Occipital lobe (tissue), 2 donors: ENCODE data around the gene RAB29. TPM values are rescaled to one million over a fixed set of nuclear protein-coding genes. Genes with fewer than 3 reads are reported as not detected.
"Not testable (repeated sequence)": the region's sequence is repeated elsewhere in the genome, so short reads cannot be mapped to it uniquely, and the experiment has no call there.

Experiments
- DNase-seq: peaks from one replicate; lab custom pipeline; 2025; lab: John Stamatoyannopoulos, UW
- total RNA-seq: library from RNA; depleted of rRNA; stranded (reverse); fragments of >200 nt; gene quantifications from one replicate; pipeline ENCODE4 v1.2.3, GENCODE V29; 2014

RAB29 gene
- total RNA-seq = 11.7 TPM

- peak; percentile 83 for DNase-seq
Observed at GRCh38 chr1:205775015-205775716, at the start of gene RAB29. Gene RAB29 (minus strand): TSS chr1:205775482. CDS start chr1:205774956, 526 bp downstream.

GRCh38 chr1:205824180-205824579 is 48.9 kb upstream of the RAB29 start:
- no peak for DNase-seq

GRCh38 chr1:205823260-205823659 is 48.0 kb upstream of the RAB29 start:
- not testable (repeated sequence) for DNase-seq

- no peak for DNase-seq
Observed at GRCh38 chr1:205822397-205822796, 47.1 kb upstream of the RAB29 start.

- DNase-seq = no peak
Observed at GRCh38 chr1:205817988-205818387, 42.7 kb upstream of the RAB29 start.

DNA sequence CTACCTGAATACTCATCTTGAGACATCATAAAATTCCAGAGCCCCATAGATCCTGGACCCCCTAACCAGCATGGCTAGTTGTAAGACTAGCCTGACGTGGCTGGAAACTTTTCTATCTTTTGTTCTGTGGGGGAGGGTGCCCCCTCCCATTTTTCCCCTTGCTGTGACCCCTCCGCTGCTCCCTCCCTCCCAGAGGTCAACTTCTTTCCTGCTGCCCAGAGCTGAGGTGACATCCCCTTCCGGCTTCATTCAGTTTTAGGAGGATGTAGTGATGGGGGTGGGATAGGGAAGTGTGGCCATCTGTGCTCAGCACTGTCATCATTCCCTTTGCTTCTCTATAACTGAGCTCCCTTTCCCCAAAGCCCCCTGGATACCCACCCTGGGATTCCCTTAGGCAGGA is 42.1 kb upstream of the RAB29 start:
- no peak for DNase-seq

GRCh38 chr1:205813755-205814058 is 38.4 kb upstream of the RAB29 start:
- DNase-seq = no peak

GRCh38 chr1:205812878-205813754 is 37.8 kb upstream of the RAB29 start, which contains the start of gene SLC41A1:
Gene SLC41A1 (minus strand): TSS chr1:205813198. CDS start chr1:205810441, 2,757 bp downstream.
- DNase-seq = peak; percentile 93

GRCh38 chr1:205812271-205812877 is 37.1 kb upstream of the RAB29 start:
- DNase-seq = no peak

DNA sequence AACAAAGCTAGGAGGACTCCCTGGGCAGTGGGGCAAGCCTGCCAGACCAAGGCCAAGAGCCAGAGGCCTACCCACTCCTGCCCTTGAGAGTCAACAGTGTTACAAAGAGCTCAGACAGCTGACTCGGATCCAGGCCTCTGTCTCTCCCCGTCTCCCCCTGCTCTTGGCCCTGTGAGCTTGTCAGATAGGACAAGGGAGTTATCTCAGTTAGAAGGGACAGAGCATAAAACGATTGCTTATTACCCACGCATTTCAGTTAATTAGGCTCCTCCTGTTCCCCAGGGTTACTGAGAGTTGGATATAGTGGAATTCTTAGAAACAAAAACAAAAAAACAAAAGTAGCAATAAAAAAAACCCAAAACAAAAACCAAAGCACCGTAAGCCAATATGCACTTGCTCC is 36.4 kb upstream of the RAB29 start:
- peak; percentile 42 for DNase-seq

GRCh38 chr1:205810448-205811157 is 35.3 kb upstream of the RAB29 start:
- no peak for DNase-seq

- no peak for DNase-seq
Observed at GRCh38 chr1:205809942-205810345, 34.7 kb upstream of the RAB29 start.

DNA sequence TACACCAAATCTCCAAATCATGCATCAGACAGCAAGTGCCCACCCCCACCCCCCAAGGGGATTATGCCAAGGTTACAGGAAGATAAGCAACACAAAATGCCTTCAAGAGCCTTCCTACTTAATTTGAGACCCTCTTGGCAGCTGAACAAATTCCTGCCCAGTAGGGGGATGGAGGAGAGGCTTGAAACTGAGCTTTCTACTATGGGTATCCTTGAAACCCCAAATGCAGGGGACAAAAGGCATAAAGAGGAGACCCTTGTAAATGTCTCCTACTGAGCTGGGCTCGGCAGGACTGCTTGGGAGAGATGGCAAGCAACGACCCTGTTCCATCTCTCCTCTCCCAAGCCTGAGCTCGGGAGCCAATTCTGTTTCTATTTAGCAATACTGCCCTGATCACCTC is 34.2 kb upstream of the RAB29 start:
- no peak for DNase-seq

GRCh38 chr1:205805082-205805711 is 29.9 kb upstream of the RAB29 start:
- no peak for DNase-seq

- no peak for DNase-seq
Observed at GRCh38 chr1:205804605-205805004, 29.3 kb upstream of the RAB29 start.

DNA sequence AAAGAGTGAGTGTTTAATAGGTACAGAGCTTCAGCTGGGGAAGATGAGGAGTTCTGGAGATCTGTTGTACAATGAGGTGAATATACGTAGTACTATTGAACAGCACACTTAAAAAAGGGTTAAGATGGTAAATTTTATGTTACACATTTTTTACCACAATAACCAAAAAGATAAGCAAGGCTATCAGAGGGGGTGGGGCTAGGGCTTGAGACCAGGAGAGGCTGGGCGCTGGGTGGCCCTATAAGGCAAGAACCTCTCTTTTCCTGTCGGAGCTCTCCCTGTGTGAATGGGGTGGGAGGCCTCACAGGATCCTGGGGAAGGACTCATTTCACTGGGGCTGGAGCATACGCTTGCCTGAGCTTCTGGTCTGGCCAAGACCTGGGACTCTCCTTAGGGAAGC is 28.7 kb upstream of the RAB29 start:
- DNase-seq = no peak

- no peak for DNase-seq
Observed at GRCh38 chr1:205802060-205802459, 26.8 kb upstream of the RAB29 start.

DNA sequence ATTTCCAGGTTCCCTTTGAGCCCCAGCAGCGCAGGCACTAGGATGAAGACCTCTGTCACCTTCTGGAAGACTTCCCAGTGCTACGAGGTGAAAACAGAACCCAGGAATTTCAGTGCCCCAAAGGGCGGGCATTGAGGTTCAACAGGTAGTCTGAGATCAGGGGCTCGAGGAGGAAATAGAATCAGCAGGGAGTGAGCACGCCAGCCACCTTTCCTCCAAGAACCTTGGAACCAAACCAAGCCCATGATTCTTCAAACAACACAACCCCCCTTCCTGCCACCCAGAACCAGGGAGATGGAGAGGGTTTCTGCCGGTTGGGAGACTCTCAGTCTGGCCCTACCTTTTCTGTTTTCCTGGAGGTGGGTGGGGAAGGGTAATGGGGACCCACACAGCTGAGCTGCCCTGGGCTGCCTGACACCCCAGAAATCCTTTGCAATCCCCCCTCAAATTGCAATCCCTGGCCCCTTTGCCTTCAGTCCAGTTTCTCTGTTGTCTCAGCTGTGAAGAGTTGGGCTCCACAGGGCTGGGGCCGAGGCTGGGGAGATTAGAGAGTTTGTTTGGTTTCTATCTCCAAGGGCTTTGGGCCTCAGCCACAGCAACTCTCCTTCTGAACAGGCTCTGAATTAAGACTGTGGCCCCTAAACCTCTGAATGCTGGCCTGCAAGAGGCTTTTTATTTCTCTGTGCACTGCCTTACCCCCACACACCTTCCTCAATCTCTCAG is 25.9 kb upstream of the RAB29 start:
- no peak for DNase-seq

- no peak for DNase-seq
Observed at GRCh38 chr1:205800427-205800826, 25.1 kb upstream of the RAB29 start.

DNA sequence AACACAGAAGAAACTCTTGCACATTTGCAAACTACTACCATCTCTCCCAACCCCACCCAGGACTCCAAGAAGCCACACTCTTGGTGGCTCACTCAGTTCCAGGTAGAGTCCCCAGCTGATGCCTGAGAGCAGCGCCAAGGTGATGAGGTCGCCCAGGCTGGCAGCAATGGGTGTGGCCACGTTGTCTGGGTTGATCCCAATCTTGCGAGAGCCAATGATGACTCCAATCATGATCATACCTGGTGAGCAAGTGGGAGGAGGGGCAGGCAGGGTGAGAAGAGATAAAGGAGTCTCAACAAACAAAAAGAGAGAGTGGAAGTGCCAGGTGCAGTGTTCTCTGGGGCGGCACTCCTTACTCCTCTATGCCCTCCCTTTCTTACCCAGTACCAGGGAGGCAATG is 23.3 kb upstream of the RAB29 start:
- no peak for DNase-seq

DNA sequence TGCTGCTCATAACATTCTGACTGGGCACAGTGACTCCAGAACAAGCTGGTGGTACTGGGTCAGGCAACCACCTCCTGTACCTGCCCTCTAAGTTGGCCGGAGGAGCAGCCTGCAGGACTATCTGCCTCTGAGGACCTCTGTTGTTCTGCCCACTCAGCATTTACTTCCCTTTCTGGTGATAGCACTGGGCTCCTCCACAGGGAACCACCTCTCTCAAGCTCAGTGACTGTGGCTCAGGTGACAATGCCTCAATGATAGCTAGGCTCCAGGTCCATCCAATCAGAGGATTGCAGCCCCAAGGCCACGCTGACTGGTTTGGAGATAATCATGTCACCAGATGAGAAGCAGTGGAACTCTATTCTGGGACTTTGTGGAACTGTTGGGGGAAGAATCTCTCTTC is 21.9 kb upstream of the RAB29 start:
- no peak for DNase-seq
